ENCODE measurements around the gene PSMD6. TPM values are rescaled to one million over a fixed set of nuclear protein-coding genes. Genes with fewer than 3 reads are reported as not detected.

PSMD6 gene
- total and polyA plus RNA-seq, 7 experiments from 2014 or later, result 63.4 to 134 (median 89.2) TPM

- POLR2A ChIA-PET, result no interaction called here
- ATAC-seq, result no peak
- intact Hi-C loops (cut with micrococcal nuclease), result no loop called here
- H3K36me3 Mint-ChIP-seq, result no peaks in the 10 kb centered on the region
- no peak overlapping the region for H3K4me3 ChIP-seq (ENCODE audit: low read length)
- CTCF ChIA-PET, result interaction anchor here (1.0 kb wide), 1 partner anchor 8 kb away, joined by 3 read pairs; no protein-coding TSS in a partner anchor
- no peaks in the 10 kb centered on the region for H3K27me3 ChIP-seq (ENCODE audit: control insufficient read depth in 2 of 2, insufficient read depth in 2 of 2, low read length in 2 of 2)
- peaks cover 9 to 29% (median 25%) of the 10 kb centered on the region in 5 donors for H3K27me3 Mint-ChIP-seq
- no peaks in the 10 kb centered on the region for H3K4me1 Mint-ChIP-seq
- no peak for DNase-seq
- H3K9me3 ChIP-seq (ENCODE audit: control insufficient read depth in 2 of 3, low read length in 3 of 3), result no peaks in the 10 kb centered on the region
- no peak overlapping the region for H3K27ac ChIP-seq (ENCODE audit: low read depth, low read length)
- no peaks in the 10 kb centered on the region for H3K36me3 ChIP-seq (ENCODE audit: control insufficient read depth in 2 of 3, insufficient read depth in 3 of 3, low read length in 3 of 3)
- H3K9me3 Mint-ChIP-seq, result peaks cover 0 to 9% (median 3%) of the 10 kb centered on the region in 11 donors
- H3K4me3 Mint-ChIP-seq, result no peak overlapping the region
- H3K27ac Mint-ChIP-seq, result no peak overlapping the region
- no peaks in the 10 kb centered on the region for H3K4me1 ChIP-seq (ENCODE audit: control insufficient read depth in 2 of 2, insufficient read depth in 2 of 2, low read length in 2 of 2)
These were observed 15.0 kb upstream of the PSMD6 start for GRCh38 chr3:64038253-64038767.

DNA sequence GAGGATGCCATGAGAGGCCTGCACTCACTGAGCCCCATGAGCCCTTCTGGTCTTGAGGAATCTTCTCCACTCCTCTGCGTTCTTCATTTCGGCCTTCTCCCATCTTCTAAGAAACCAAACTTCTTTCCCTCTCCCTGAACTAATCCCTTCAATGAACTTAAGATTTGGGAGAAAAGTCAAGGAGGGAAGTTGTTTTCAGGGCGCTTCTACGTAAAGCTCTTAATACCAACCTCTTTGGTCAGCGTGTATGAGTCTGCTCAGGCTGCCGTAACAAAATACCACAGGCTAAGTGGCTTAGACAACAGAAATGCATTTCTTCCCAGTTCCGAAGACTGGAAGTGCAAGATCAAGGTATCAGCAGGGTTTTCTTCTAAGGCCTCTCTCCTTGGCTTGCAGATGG, 13.8 kb upstream of the PSMD6 start:
- CTCF ChIA-PET, result no interaction called here
- H3K27me3 Mint-ChIP-seq, result peaks cover 3 to 26% (median 21%) of the 10 kb centered on the region in 5 donors

DNA sequence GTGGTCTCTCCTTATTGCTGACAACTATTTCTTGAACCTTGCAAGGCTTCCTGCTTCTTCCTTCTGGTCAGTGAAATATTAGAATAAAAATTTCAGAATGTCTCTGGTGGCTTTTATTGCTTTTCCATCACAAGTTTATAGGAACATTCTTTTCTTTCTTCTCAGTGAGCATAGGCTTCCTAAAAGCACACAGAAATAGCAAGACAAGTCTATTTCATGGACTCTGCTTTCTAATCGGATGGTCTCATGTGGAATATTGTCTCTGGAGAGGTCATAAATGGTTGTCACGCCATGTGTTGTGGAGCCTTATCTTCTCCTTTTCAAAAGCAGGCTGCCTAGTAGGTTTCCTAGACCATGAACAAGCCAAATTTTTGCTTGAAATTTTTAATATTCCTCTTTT, 9.8 kb upstream of the PSMD6 start:
- CTCF ChIA-PET, result no interaction called here
- intact Hi-C loops (cut with micrococcal nuclease), result loop anchor here in 1 of 2 donors (5.0 kb wide), 1 partner anchor 1379 kb away; no protein-coding TSS in a partner anchor
- Mint-ChIP-seq H3K36me3 (no peaks in the 10 kb centered on the region), H3K27ac (no peak overlapping the region), H3K4me3 (no peak overlapping the region), H3K9me3 (peaks cover 0 to 9% (median 3%) of the 10 kb centered on the region in 11 donors), H3K27me3 (peaks cover 4 to 36% (median 21%) of the 10 kb centered on the region in 5 donors), H3K4me1 (peaks cover 0 to 7% (median 6%) of the 10 kb centered on the region in 7 donors)
- Histone ChIP-seq H3K4me1 (ENCODE audit: control insufficient read depth in 2 of 2, insufficient read depth in 2 of 2, low read length in 2 of 2) (no peaks in the 10 kb centered on the region), H3K27ac (ENCODE audit: low read depth, low read length) (no peak overlapping the region), H3K4me3 (ENCODE audit: low read length) (no peak overlapping the region), H3K36me3 (ENCODE audit: control insufficient read depth in 2 of 3, insufficient read depth in 3 of 3, low read length in 3 of 3) (no peaks in the 10 kb centered on the region), H3K9me3 (ENCODE audit: control insufficient read depth in 2 of 3, low read length in 3 of 3) (no peaks in the 10 kb centered on the region), H3K27me3 (ENCODE audit: control insufficient read depth in 2 of 2, insufficient read depth in 2 of 2, low read length in 2 of 2) (peaks cover 0 to 3% of the 10 kb centered on the region in 2 donors)
- DNase-seq (no peak), ATAC-seq (no peak)
- POLR2A ChIA-PET, result no interaction called here

More for the DNA sequence above, 13.8 kb upstream of the PSMD6 start:
- H3K4me3 Mint-ChIP-seq, result no peak overlapping the region
- no peaks in the 10 kb centered on the region for H3K36me3 ChIP-seq (ENCODE audit: control insufficient read depth in 2 of 3, insufficient read depth in 3 of 3, low read length in 3 of 3)
- no peaks in the 10 kb centered on the region for H3K36me3 Mint-ChIP-seq
- intact Hi-C loops (cut with micrococcal nuclease), result no loop called here
- H3K4me1 Mint-ChIP-seq, result no peaks in the 10 kb centered on the region
- no peak for DNase-seq
- no peaks in the 10 kb centered on the region for H3K9me3 ChIP-seq (ENCODE audit: control insufficient read depth in 2 of 3, low read length in 3 of 3)
- peaks cover 0 to 9% (median 3%) of the 10 kb centered on the region in 11 donors for H3K9me3 Mint-ChIP-seq
- H3K4me1 ChIP-seq (ENCODE audit: control insufficient read depth in 2 of 2, insufficient read depth in 2 of 2, low read length in 2 of 2), result no peaks in the 10 kb centered on the region
- no peak for ATAC-seq
- H3K27me3 ChIP-seq (ENCODE audit: control insufficient read depth in 2 of 2, insufficient read depth in 2 of 2, low read length in 2 of 2), result no peaks in the 10 kb centered on the region
- no peak overlapping the region for H3K27ac Mint-ChIP-seq
- H3K27ac ChIP-seq (ENCODE audit: low read depth, low read length), result no peak overlapping the region
- H3K4me3 ChIP-seq (ENCODE audit: low read length), result no peak overlapping the region
- POLR2A ChIA-PET, result no interaction called here

- Mint-ChIP-seq H3K36me3 (no peaks in the 10 kb centered on the region), H3K4me3 (peak overlapping the region in 3 of 10 donors; percentile 1 to 42 (median 14)), H3K27me3 (peaks cover 8 to 47% (median 30%) of the 10 kb centered on the region in 5 donors), H3K9me3 (peaks cover 0 to 9% (median 3%) of the 10 kb centered on the region in 11 donors), H3K4me1 (peaks cover 0 to 7% (median 6%) of the 10 kb centered on the region in 7 donors), H3K27ac (no peak overlapping the region)
- Histone ChIP-seq H3K9me3 (ENCODE audit: control insufficient read depth in 2 of 3, low read length in 3 of 3) (no peaks in the 10 kb centered on the region), H3K36me3 (ENCODE audit: control insufficient read depth in 2 of 3, insufficient read depth in 3 of 3, low read length in 3 of 3) (no peaks in the 10 kb centered on the region), H3K4me1 (ENCODE audit: control insufficient read depth in 2 of 2, insufficient read depth in 2 of 2, low read length in 2 of 2) (no peaks in the 10 kb centered on the region), H3K27me3 (ENCODE audit: control insufficient read depth in 2 of 2, insufficient read depth in 2 of 2, low read length in 2 of 2) (peaks cover 0 to 3% of the 10 kb centered on the region in 2 donors), H3K27ac (ENCODE audit: low read depth, low read length) (no peak overlapping the region), H3K4me3 (ENCODE audit: low read length) (no peak overlapping the region)
- DNase-seq (no peak), ATAC-seq (no peak)
- POLR2A ChIA-PET, result no interaction called here
- CTCF ChIA-PET, result interaction anchor here (0.7 to 1.3 kb wide), 3 partner anchors 51 to 453 kb away, joined by 3 to 6 read pairs (median 4); no protein-coding TSS in a partner anchor
- intact Hi-C loops (cut with micrococcal nuclease), result loop anchor here in 1 of 2 donors (5.0 kb wide), 1 partner anchor 1380 kb away; no protein-coding TSS in a partner anchor
These were observed 8.5 kb upstream of the PSMD6 start for GRCh38 chr3:64031540-64032508.

- Mint-ChIP-seq H3K9me3 (peaks cover 0 to 9% (median 3%) of the 10 kb centered on the region in 11 donors), H3K27ac (peak overlapping the region in 7 of 9 donors; percentile 28 to 84 (median 69)), H3K4me3 (peak overlapping the region; percentile 71 to 87 (median 81)), H3K36me3 (no peaks in the 10 kb centered on the region), H3K27me3 (peaks cover 8 to 52% (median 31%) of the 10 kb centered on the region in 5 donors), H3K4me1 (peaks cover 0 to 7% (median 6%) of the 10 kb centered on the region in 7 donors)
- POLR2A ChIA-PET, result no interaction called here
- no peak overlapping the region for H3K27ac ChIP-seq (ENCODE audit: low read depth, low read length)
- no peaks in the 10 kb centered on the region for H3K36me3 ChIP-seq (ENCODE audit: control insufficient read depth in 2 of 3, insufficient read depth in 3 of 3, low read length in 3 of 3)
- CTCF ChIA-PET, result interaction anchor here (0.8 to 1.3 kb wide), 7 partner anchors 8 to 458 kb away, joined by 3 to 6 read pairs (median 3); no protein-coding TSS in a partner anchor
- no peaks in the 10 kb centered on the region for H3K4me1 ChIP-seq (ENCODE audit: control insufficient read depth in 2 of 2, insufficient read depth in 2 of 2, low read length in 2 of 2)
- peak overlapping the region; percentile 40 for H3K4me3 ChIP-seq (ENCODE audit: low read length)
- H3K27me3 ChIP-seq (ENCODE audit: control insufficient read depth in 2 of 2, insufficient read depth in 2 of 2, low read length in 2 of 2), result peaks cover 0 to 3% of the 10 kb centered on the region in 2 donors
- ATAC-seq (peak; percentile 99), DNase-seq (peak; percentile 45 to 77 (median 67))
- intact Hi-C loops (cut with micrococcal nuclease), result loop anchor here (1.0 to 5.0 kb wide), 4 partner anchors 369 to 1382 kb away; no protein-coding TSS in a partner anchor
- H3K9me3 ChIP-seq (ENCODE audit: control insufficient read depth in 2 of 3, low read length in 3 of 3), result no peaks in the 10 kb centered on the region
These were observed 7.4 kb upstream of the PSMD6 start for GRCh38 chr3:64030741-64031140.

GRCh38 chr3:64029287-64029686, 6.0 kb upstream of the PSMD6 start:
- Mint-ChIP-seq H3K9me3 (peaks cover 0 to 5% (median 1%) of the 10 kb centered on the region in 11 donors), H3K27me3 (peaks cover 8 to 46% (median 30%) of the 10 kb centered on the region in 5 donors), H3K27ac (no peak overlapping the region), H3K36me3 (no peaks in the 10 kb centered on the region), H3K4me3 (no peak overlapping the region), H3K4me1 (peaks cover 2 to 12% (median 8%) of the 10 kb centered on the region in 7 donors)
- peaks cover 0 to 3% of the 10 kb centered on the region in 2 donors for H3K27me3 ChIP-seq (ENCODE audit: control insufficient read depth in 2 of 2, insufficient read depth in 2 of 2, low read length in 2 of 2)
- intact Hi-C loops (cut with micrococcal nuclease), result no loop called here
- no peaks in the 10 kb centered on the region for H3K36me3 ChIP-seq (ENCODE audit: control insufficient read depth in 2 of 3, insufficient read depth in 3 of 3, low read length in 3 of 3)
- POLR2A ChIA-PET, result no interaction called here
- H3K27ac ChIP-seq (ENCODE audit: low read depth, low read length), result no peak overlapping the region
- no peak for ATAC-seq
- no peaks in the 10 kb centered on the region for H3K4me1 ChIP-seq (ENCODE audit: control insufficient read depth in 2 of 2, insufficient read depth in 2 of 2, low read length in 2 of 2)
- H3K4me3 ChIP-seq (ENCODE audit: low read length), result no peak overlapping the region
- CTCF ChIA-PET, result interaction anchor here (1.1 to 1.5 kb wide), 4 partner anchors 9 to 455 kb away, joined by 3 to 7 read pairs (median 4); no protein-coding TSS in a partner anchor
- DNase-seq, result no peak
- H3K9me3 ChIP-seq (ENCODE audit: control insufficient read depth in 2 of 3, low read length in 3 of 3), result no peaks in the 10 kb centered on the region

Measured in naive thymus-derived CD4-positive, alpha-beta T cell (primary cell).